Uterus (tissue), 2 donors: ENCODE data around the gene FTSJ1.

Source experiments
- POLR2A ChIP-seq, 2 donors: fragments of 450-650 bp; IDR thresholded peaks; one replicate each; pipeline ENCODE4 v1.6.1; 2016; ENCODE audit warnings: antibody characterized with exemption in 2 of 2, mild to moderate bottlenecking in 1 of 2, moderate library complexity in 1 of 2
- TF ChIP-seq, protein P1 (sequence below), 4 experiments: fragments of 200-600 bp in 2 of 4; fragments of 450-650 bp in 2 of 4; sonication (generic) in 2 of 4; IDR thresholded peaks; one replicate each; pipeline ENCODE4 v1.5.1; 2016 to 2019; ENCODE audit warnings: antibody characterized with exemption in 4 of 4, mild to moderate bottlenecking in 2 of 4, moderate library complexity in 1 of 4

DNA sequence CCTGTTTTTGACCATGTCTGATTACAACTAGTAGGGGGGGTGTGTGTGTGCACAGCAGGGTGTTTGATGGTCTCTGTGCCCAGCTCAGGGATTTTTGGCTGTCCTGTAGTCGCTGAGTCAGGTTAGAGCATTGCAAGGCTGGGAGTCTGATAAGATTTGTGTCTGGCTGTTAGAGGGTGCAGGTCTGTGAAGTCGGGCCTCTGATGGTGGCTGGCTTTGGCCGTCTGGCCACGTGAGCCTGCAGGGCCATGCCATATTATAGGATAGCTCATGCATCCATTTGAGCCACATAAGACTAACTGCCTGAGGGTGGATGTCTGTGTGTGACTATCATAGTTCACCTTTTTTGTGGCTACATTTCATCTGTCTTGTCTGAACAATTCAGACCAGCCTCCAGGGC lies 37.7 kb downstream of the FTSJ1 start:
- TF ChIP-seq POLR2A (IDR thresholded peaks at IDR 0.05): no peak
- TF ChIP-seq, protein P1, sequence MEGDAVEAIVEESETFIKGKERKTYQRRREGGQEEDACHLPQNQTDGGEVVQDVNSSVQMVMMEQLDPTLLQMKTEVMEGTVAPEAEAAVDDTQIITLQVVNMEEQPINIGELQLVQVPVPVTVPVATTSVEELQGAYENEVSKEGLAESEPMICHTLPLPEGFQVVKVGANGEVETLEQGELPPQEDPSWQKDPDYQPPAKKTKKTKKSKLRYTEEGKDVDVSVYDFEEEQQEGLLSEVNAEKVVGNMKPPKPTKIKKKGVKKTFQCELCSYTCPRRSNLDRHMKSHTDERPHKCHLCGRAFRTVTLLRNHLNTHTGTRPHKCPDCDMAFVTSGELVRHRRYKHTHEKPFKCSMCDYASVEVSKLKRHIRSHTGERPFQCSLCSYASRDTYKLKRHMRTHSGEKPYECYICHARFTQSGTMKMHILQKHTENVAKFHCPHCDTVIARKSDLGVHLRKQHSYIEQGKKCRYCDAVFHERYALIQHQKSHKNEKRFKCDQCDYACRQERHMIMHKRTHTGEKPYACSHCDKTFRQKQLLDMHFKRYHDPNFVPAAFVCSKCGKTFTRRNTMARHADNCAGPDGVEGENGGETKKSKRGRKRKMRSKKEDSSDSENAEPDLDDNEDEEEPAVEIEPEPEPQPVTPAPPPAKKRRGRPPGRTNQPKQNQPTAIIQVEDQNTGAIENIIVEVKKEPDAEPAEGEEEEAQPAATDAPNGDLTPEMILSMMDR (IDR thresholded peaks at IDR 0.05): no peak
